ENCODE data around the gene USH2A. TPM values are rescaled to one million over a fixed set of nuclear protein-coding genes. Genes with fewer than 3 reads are reported as not detected.

USH2A gene
- polyA plus RNA-seq, 3 donors = not detected

- no peaks in the 10 kb centered on the region for H3K4me1 Mint-ChIP-seq
- no peaks in the 10 kb centered on the region for H3K27me3 ChIP-seq (ENCODE audit: control insufficient read depth in 2 of 2, insufficient read depth in 2 of 2, low read length in 2 of 2)
- H2AFZ ChIP-seq (ENCODE audit: insufficient read depth, low read depth, low read length, poor library complexity, severe bottlenecking) = no peak overlapping the region
- no peaks in the 10 kb centered on the region for H3K36me3 ChIP-seq (replicated peaks in 1 of 2; ENCODE audit: control insufficient read depth in 1 of 2, insufficient read depth in 2 of 2, low read length in 2 of 2)
- H3K79me2 ChIP-seq (ENCODE audit: insufficient read depth, low read length) = no peaks in the 10 kb centered on the region
- no peak overlapping the region for H3K4me3 Mint-ChIP-seq
- H3K9me3 Mint-ChIP-seq = no peaks in the 10 kb centered on the region
- H3K9me3 ChIP-seq (replicated peaks in 1 of 2; ENCODE audit: control insufficient read depth in 1 of 2, insufficient read depth in 1 of 2, low read length in 2 of 2) = no peaks in the 10 kb centered on the region
- H3K27me3 Mint-ChIP-seq (ENCODE audit: low read depth in 3 of 3) = peaks cover 0 to 1% (median 0%) of the 10 kb centered on the region in 3 donors
- H3K27ac ChIP-seq (ENCODE audit: low read depth in 1 of 2, low read length in 2 of 2) = no peak overlapping the region
- H3K27ac Mint-ChIP-seq = no peak overlapping the region
- H3K4me3 ChIP-seq (replicated peaks in 1 of 3; ENCODE audit: low read depth in 2 of 3, low read length in 3 of 3) = no peak overlapping the region
- no peaks in the 10 kb centered on the region for H3K36me3 Mint-ChIP-seq
- H3K4me2 ChIP-seq (replicated peaks; ENCODE audit: extremely low read depth, low read length, poor library complexity, severe bottlenecking) = no peak overlapping the region
- TF ChIP-seq CTCF (IDR thresholded peaks at IDR 0.05) = no peak
- no peak for DNase-seq
- no CpG with 5 or more reads among the region's 3 CpGs for WGBS (ENCODE audit: insufficient coverage)
- H4K20me1 ChIP-seq (ENCODE audit: insufficient read depth, low read length) = no peaks in the 10 kb centered on the region
- intact Hi-C loops (cut with micrococcal nuclease) = no loop called here
- no peak overlapping the region for H3K9ac ChIP-seq (ENCODE audit: insufficient read depth, low read length, poor library complexity, severe bottlenecking)
- no peaks in the 10 kb centered on the region for H3K4me1 ChIP-seq (ENCODE audit: control insufficient read depth in 1 of 2, insufficient read depth in 2 of 2, low read length in 2 of 2)
These were observed 388.7 kb downstream of the USH2A start for GRCh38 chr1:216034506-216034905.

GRCh38 chr1:216032961-216033614, 390.2 kb downstream of the USH2A start:
- H3K27ac ChIP-seq (ENCODE audit: low read depth in 1 of 2, low read length in 2 of 2) = no peak overlapping the region
- TF ChIP-seq CTCF (IDR thresholded peaks at IDR 0.05) = no peak
- Mint-ChIP-seq H3K27me3 (ENCODE audit: low read depth in 3 of 3) (peaks cover 0 to 1% (median 0%) of the 10 kb centered on the region in 3 donors), H3K36me3 (no peaks in the 10 kb centered on the region), H3K9me3 (no peaks in the 10 kb centered on the region), H3K4me1 (no peaks in the 10 kb centered on the region), H3K27ac (no peak overlapping the region), H3K4me3 (no peak overlapping the region)
- no peaks in the 10 kb centered on the region for H3K4me1 ChIP-seq (ENCODE audit: control insufficient read depth in 1 of 2, insufficient read depth in 2 of 2, low read length in 2 of 2)
- H3K9ac ChIP-seq (ENCODE audit: insufficient read depth, low read length, poor library complexity, severe bottlenecking) = no peak overlapping the region
- H3K9me3 ChIP-seq (replicated peaks in 1 of 2; ENCODE audit: control insufficient read depth in 1 of 2, insufficient read depth in 1 of 2, low read length in 2 of 2) = no peaks in the 10 kb centered on the region
- no peak overlapping the region for H3K4me3 ChIP-seq (replicated peaks in 1 of 3; ENCODE audit: low read depth in 2 of 3, low read length in 3 of 3)
- no peak overlapping the region for H2AFZ ChIP-seq (ENCODE audit: insufficient read depth, low read depth, low read length, poor library complexity, severe bottlenecking)
- no peaks in the 10 kb centered on the region for H3K27me3 ChIP-seq (ENCODE audit: control insufficient read depth in 2 of 2, insufficient read depth in 2 of 2, low read length in 2 of 2)
- H3K36me3 ChIP-seq (replicated peaks in 1 of 2; ENCODE audit: control insufficient read depth in 1 of 2, insufficient read depth in 2 of 2, low read length in 2 of 2) = no peaks in the 10 kb centered on the region
- no peaks in the 10 kb centered on the region for H4K20me1 ChIP-seq (ENCODE audit: insufficient read depth, low read length)
- H3K79me2 ChIP-seq (ENCODE audit: insufficient read depth, low read length) = no peaks in the 10 kb centered on the region
- intact Hi-C loops (cut with micrococcal nuclease) = no loop called here
- H3K4me2 ChIP-seq (replicated peaks; ENCODE audit: extremely low read depth, low read length, poor library complexity, severe bottlenecking) = no peak overlapping the region
- no peak for DNase-seq
